HL-60 (cell line): ENCODE measurements around the gene MALSU1.

Experiments used
- CTCF ChIP-seq: IDR thresholded peaks from one replicate; pipeline ENCODE4 v1.5.1; 2011; ENCODE audit warnings: low read length, control low read depth, inconsistent platforms; ENCODE audit not compliant: insufficient read depth
- GABPA ChIP-seq: IDR thresholded peaks from 2 replicates; pipeline ENCODE4 v1.6.1; 2012; ENCODE audit warnings: low read depth
- POLR2AphosphoS5 ChIP-seq: IDR thresholded peaks from 2 replicates; pipeline ENCODE4 v1.6.1; 2012; ENCODE audit warnings: low read depth
- REST ChIP-seq: IDR thresholded peaks from 2 replicates; pipeline ENCODE4 v1.6.1; 2012; ENCODE audit warnings: low read depth; ENCODE audit not compliant: insufficient replicate concordance

- no peak for TF ChIP-seq CTCF
- no peak for TF ChIP-seq REST
- TF ChIP-seq GABPA: no peak
- no peak for TF ChIP-seq POLR2AphosphoS5
Measured at GRCh38 chr7:23357190-23358093, 58.3 kb downstream of the MALSU1 start.
